Measurements from ENCODE around the gene SLC10A7.

The SLC10A7 gene

GRCh38 chr4:146338512-146338911 is 183.2 kb downstream of the SLC10A7 start:
- TF ChIP-seq, protein P1, sequence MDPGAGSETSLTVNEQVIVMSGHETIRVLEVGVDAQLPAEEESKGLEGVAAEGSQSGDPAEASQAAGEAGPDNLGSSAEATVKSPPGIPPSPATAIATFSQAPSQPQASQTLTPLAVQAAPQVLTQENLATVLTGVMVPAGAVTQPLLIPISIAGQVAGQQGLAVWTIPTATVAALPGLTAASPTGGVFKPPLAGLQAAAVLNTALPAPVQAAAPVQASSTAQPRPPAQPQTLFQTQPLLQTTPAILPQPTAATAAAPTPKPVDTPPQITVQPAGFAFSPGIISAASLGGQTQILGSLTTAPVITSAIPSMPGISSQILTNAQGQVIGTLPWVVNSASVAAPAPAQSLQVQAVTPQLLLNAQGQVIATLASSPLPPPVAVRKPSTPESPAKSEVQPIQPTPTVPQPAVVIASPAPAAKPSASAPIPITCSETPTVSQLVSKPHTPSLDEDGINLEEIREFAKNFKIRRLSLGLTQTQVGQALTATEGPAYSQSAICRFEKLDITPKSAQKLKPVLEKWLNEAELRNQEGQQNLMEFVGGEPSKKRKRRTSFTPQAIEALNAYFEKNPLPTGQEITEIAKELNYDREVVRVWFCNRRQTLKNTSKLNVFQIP (CRISPR knock-in tag; IDR thresholded peaks at IDR 0.05; ENCODE audit: borderline replicate concordance, low read depth) = no peak
- TF ChIP-seq ARNTL (CRISPR knock-in tag; IDR thresholded peaks at IDR 0.05; ENCODE audit: borderline replicate concordance, low read depth) (no peak), TCF4 (CRISPR knock-in tag; IDR thresholded peaks at IDR 0.05; ENCODE audit: borderline replicate concordance) (no peak), BACH2 (CRISPR knock-in tag; IDR thresholded peaks at IDR 0.05; ENCODE audit: borderline replicate concordance) (no peak), ZNF8 (CRISPR knock-in tag; IDR thresholded peaks at IDR 0.05) (no peak), OSR1 (CRISPR knock-in tag; IDR thresholded peaks at IDR 0.05) (no peak), CSDC2 (CRISPR knock-in tag; IDR thresholded peaks at IDR 0.05) (no peak), PATZ1 (CRISPR knock-in tag; IDR thresholded peaks at IDR 0.05; ENCODE audit: borderline replicate concordance) (no peak)
- ATAC-seq = peak; percentile 67

- no peak for ATAC-seq
- TF ChIP-seq SNAI2 (CRISPR knock-in tag; IDR thresholded peaks at IDR 0.05) (no peak), CSDC2 (CRISPR knock-in tag; IDR thresholded peaks at IDR 0.05) (no peak), PATZ1 (CRISPR knock-in tag; IDR thresholded peaks at IDR 0.05; ENCODE audit: borderline replicate concordance) (no peak), ISL1 (CRISPR knock-in tag; IDR thresholded peaks at IDR 0.05) (no peak), ESRRG (CRISPR knock-in tag; IDR thresholded peaks at IDR 0.05) (no peak), ZFP30 (CRISPR knock-in tag; IDR thresholded peaks at IDR 0.05) (no peak)
These were observed 185.3 kb downstream of the SLC10A7 start for GRCh38 chr4:146336410-146336807.

GRCh38 chr4:146335763-146336409 is 185.9 kb downstream of the SLC10A7 start:
- TF ChIP-seq OSR1 (CRISPR knock-in tag; IDR thresholded peaks at IDR 0.05) (no peak), CSDC2 (CRISPR knock-in tag; IDR thresholded peaks at IDR 0.05) (no peak), ZNF70 (CRISPR knock-in tag; IDR thresholded peaks at IDR 0.05) (no peak)

DNA sequence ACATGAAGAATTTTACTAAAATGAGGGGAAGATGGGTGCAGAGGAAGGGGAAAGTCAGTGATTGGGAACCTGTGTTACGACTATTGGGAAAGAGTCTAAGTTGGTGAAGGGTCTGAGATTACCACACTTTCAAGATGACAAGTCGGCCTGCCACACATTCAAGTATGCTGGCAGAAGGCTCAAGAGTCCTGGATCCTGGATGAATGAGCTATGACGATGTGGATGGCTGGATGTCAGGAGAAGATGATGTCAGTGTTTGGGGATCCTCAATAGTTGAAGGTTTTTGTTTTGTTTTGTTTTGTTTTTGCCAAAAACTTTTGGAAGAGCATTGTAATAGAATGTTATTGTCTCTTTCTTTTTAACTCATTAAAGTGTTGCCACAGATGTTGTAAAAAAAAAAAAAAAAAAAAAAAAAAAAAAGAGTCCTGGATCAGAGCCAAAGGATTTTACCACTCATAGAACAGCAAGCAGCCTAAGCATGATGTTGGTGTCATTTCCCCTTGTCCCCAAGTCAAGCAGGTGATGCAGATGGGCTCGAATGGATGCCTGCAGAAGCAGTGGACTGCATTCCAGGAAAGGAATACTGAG is 186.8 kb downstream of the SLC10A7 start:
- TF ChIP-seq BACH2 (CRISPR knock-in tag; IDR thresholded peaks at IDR 0.05; ENCODE audit: borderline replicate concordance) (no peak), ESRRG (CRISPR knock-in tag; IDR thresholded peaks at IDR 0.05) (no peak), ZNF70 (CRISPR knock-in tag; IDR thresholded peaks at IDR 0.05) (no peak), ISL1 (CRISPR knock-in tag; IDR thresholded peaks at IDR 0.05) (no peak), ZFP3 (CRISPR knock-in tag; IDR thresholded peaks at IDR 0.05) (no peak), CSDC2 (CRISPR knock-in tag; IDR thresholded peaks at IDR 0.05) (no peak), PPARA (CRISPR knock-in tag; IDR thresholded peaks at IDR 0.05; ENCODE audit: borderline replicate concordance) (no peak), ZNF565 (CRISPR knock-in tag; conservative IDR thresholded peaks at IDR 0.05; ENCODE audit: low read depth) (no peak), TCF4 (CRISPR knock-in tag; IDR thresholded peaks at IDR 0.05; ENCODE audit: borderline replicate concordance) (no peak), GLIS3 (CRISPR knock-in tag; IDR thresholded peaks at IDR 0.05) (no peak), ZFP30 (CRISPR knock-in tag; IDR thresholded peaks at IDR 0.05) (no peak), CSRNP3 (CRISPR knock-in tag; IDR thresholded peaks at IDR 0.05) (no peak), TSHZ2 (CRISPR knock-in tag; IDR thresholded peaks at IDR 0.05) (no peak), RARB (CRISPR knock-in tag; IDR thresholded peaks at IDR 0.05) (no peak), ZNF8 (CRISPR knock-in tag; IDR thresholded peaks at IDR 0.05) (no peak)
- TF ChIP-seq, protein P1 (CRISPR knock-in tag; IDR thresholded peaks at IDR 0.05; ENCODE audit: borderline replicate concordance, low read depth) = no peak
- no peak for ATAC-seq

More at GRCh38 chr4:146335763-146336409, 185.9 kb downstream of the SLC10A7 start:
- ATAC-seq = no peak
